HG03039 (cell line): Measurements from ENCODE around the gene MYL4.
A peak's percentile ranks its signal among the peaks of the same experiment; 100 is the strongest.
"Not testable (repeated sequence)": the region's sequence is repeated elsewhere in the genome, so short reads cannot be mapped to it uniquely, and the experiment has no call there.

Experiments
- ATAC-seq: cut with Tn5 transposase; IDR thresholded peaks from one replicate; pipeline ENCODE4 v1.9.1; 2021; ENCODE audit warnings: mild to moderate bottlenecking, moderate library complexity; ENCODE audit not compliant: unreplicated experiment

MYL4 gene

GRCh38 chr17:47219621-47220475 is 10.7 kb downstream of the MYL4 start:
- ATAC-seq, result no peak

GRCh38 chr17:47220531-47220999 is 11.4 kb downstream of the MYL4 start:
- no peak for ATAC-seq

- no peak for ATAC-seq
These were observed 12.0 kb downstream of the MYL4 start for GRCh38 chr17:47221154-47221553.

- no peak for ATAC-seq
These were observed 12.9 kb downstream of the MYL4 start for GRCh38 chr17:47222047-47222446.

GRCh38 chr17:47223007-47223406 is 13.9 kb downstream of the MYL4 start:
- ATAC-seq, result no peak

GRCh38 chr17:47223460-47223859 is 14.3 kb downstream of the MYL4 start:
- no peak for ATAC-seq

GRCh38 chr17:47224077-47224476 is 14.9 kb downstream of the MYL4 start:
- ATAC-seq, result not testable (repeated sequence)

- no peak for ATAC-seq
These were observed 15.8 kb downstream of the MYL4 start for GRCh38 chr17:47224966-47225365.

- ATAC-seq, result no peak
These were observed 16.3 kb downstream of the MYL4 start for GRCh38 chr17:47225436-47225858.

GRCh38 chr17:47225911-47226688 is 17.0 kb downstream of the MYL4 start:
- ATAC-seq, result no peak

GRCh38 chr17:47227862-47228261 is 18.7 kb downstream of the MYL4 start:
- ATAC-seq, result no peak

GRCh38 chr17:47229535-47230443 is 20.6 kb downstream of the MYL4 start:
- peak; percentile 68 for ATAC-seq

- ATAC-seq, result no peak
These were observed 21.7 kb downstream of the MYL4 start for GRCh38 chr17:47230864-47231263.

GRCh38 chr17:47231334-47231733 is 22.2 kb downstream of the MYL4 start:
- no peak for ATAC-seq

- no peak for ATAC-seq
These were observed 22.7 kb downstream of the MYL4 start for GRCh38 chr17:47231866-47232265.

- ATAC-seq, result no peak
These were observed 23.3 kb downstream of the MYL4 start for GRCh38 chr17:47232465-47232864.

- no peak for ATAC-seq
These were observed 26.4 kb downstream of the MYL4 start for GRCh38 chr17:47235506-47235905.

GRCh38 chr17:47235923-47236322 is 26.8 kb downstream of the MYL4 start:
- no peak for ATAC-seq

GRCh38 chr17:47237841-47238240 is 28.7 kb downstream of the MYL4 start:
- no peak for ATAC-seq

- ATAC-seq, result no peak
These were observed 29.3 kb downstream of the MYL4 start for GRCh38 chr17:47238321-47239010.
